Neural cell (in vitro differentiated cells): Measurements from ENCODE around the gene PCSK9. TPM values are rescaled to one million over a fixed set of nuclear protein-coding genes. Genes with fewer than 3 reads are reported as not detected.

Source experiments
- polyA plus RNA-seq: library from polyadenylated mRNA; depleted of rRNA; stranded (reverse); fragments of >200 nt; gene quantifications from 2 replicates; pipeline ENCODE4 v1.2.3, GENCODE V29; 2014

Gene PCSK9
- polyA plus RNA-seq, 1 donor from 2014 or later: not detected

Other genes with a start within 250 kb of the PCSK9 start
- gene TTC22, start 238.2 kb upstream of the PCSK9 start, polyA plus RNA-seq: not detected in 2 replicates
- gene DHCR24, start 152.4 kb upstream of the PCSK9 start, polyA plus RNA-seq: 91.3 and 103 TPM in 2 replicates
- gene TMEM61, start 58.9 kb upstream of the PCSK9 start, polyA plus RNA-seq: not detected in 2 replicates
- not detected in 2 replicates for gene BSND, start 40.6 kb upstream of the PCSK9 start, polyA plus RNA-seq
- 29.5 and 32.5 TPM in 2 replicates for gene USP24, start 175.8 kb downstream of the PCSK9 start, polyA plus RNA-seq